A549 (cell line): ENCODE data around the gene NPW.

Experiments
- BHLHE40 ChIP-seq: IDR thresholded peaks from 2 replicates; pipeline ENCODE4 v1.6.1; 2012; ENCODE audit warnings: low read depth, low read length, inconsistent platforms
- CBX2 ChIP-seq: fragments of 200-600 bp; sonication (generic); IDR thresholded peaks from 2 replicates; pipeline ENCODE4 v1.6.1; 2016; ENCODE audit warnings: low read depth, mild to moderate bottlenecking, borderline replicate concordance
- EP300 ChIP-seq, 2 experiments: fragments of >200 bp; sonication (Bioruptor Twin); formaldehyde crosslinking; IDR thresholded peaks; 2 replicates in 1 of 2; 3 replicates in 1 of 2; pipeline ENCODE4 v1.6.1; 2016 to 2017
- GATA3 ChIP-seq: IDR thresholded peaks from 2 replicates; pipeline ENCODE4 v1.6.1; 2012; ENCODE audit warnings: borderline replicate concordance
- MAX ChIP-seq: IDR thresholded peaks from 2 replicates; pipeline ENCODE4 v1.6.1; 2012
- MYC ChIP-seq: IDR thresholded peaks from 2 replicates; pipeline ENCODE4 v1.6.1; 2012; ENCODE audit warnings: mild to moderate bottlenecking, inconsistent platforms, low read length, improper control_type of control experiment, borderline replicate concordance
- NR3C1 ChIP-seq: fragments of >200 bp; sonication (Bioruptor Twin); formaldehyde crosslinking; IDR thresholded peaks from 3 replicates; pipeline ENCODE4 v1.6.1; 2017
- POLR2A ChIP-seq: IDR thresholded peaks from 2 replicates; pipeline ENCODE4 v1.6.1; 2012; ENCODE audit warnings: mild to moderate bottlenecking, low read length
- RAD21 ChIP-seq, 2 experiments: fragments of >200 bp in 1 of 2; sonication (Bioruptor Twin) in 1 of 2; formaldehyde crosslinking in 1 of 2; IDR thresholded peaks in 1 of 2; conservative IDR thresholded peaks in 1 of 2; 2 replicates in 1 of 2; 3 replicates in 1 of 2; pipeline ENCODE4 v1.6.1; 2012 to 2018; ENCODE audit warnings: inconsistent platforms in 1 of 2
- SMC3 ChIP-seq: fragments of >200 bp; sonication (Bioruptor Twin); formaldehyde crosslinking; IDR thresholded peaks from 3 replicates; pipeline ENCODE4 v1.6.1; 2018; ENCODE audit warnings: inconsistent platforms
- SREBF2 ChIP-seq: fragments of 450-650 bp; IDR thresholded peaks from 2 replicates; pipeline ENCODE4 v1.6.1; 2014; ENCODE audit warnings: mild to moderate bottlenecking, moderate library complexity
- TF ChIP-seq, protein P1 (sequence below): fragments of >200 bp; sonication (Bioruptor Twin); formaldehyde crosslinking; IDR thresholded peaks from 3 replicates; pipeline ENCODE4 v1.5.1; 2016

- TF ChIP-seq POLR2A (no peak), RAD21 (conservative IDR thresholded peaks at IDR 0.05 in 1 of 2, IDR thresholded peaks at IDR 0.05 in 1 of 2) (no peak), SREBF2 (no peak), MYC (no peak), MAX (no peak), NR3C1 (no peak), SMC3 (no peak), EP300 (IDR thresholded peaks at IDR 0.05) (no peak), GATA3 (no peak), CBX2 (no peak), BHLHE40 (no peak)
- TF ChIP-seq, protein P1, sequence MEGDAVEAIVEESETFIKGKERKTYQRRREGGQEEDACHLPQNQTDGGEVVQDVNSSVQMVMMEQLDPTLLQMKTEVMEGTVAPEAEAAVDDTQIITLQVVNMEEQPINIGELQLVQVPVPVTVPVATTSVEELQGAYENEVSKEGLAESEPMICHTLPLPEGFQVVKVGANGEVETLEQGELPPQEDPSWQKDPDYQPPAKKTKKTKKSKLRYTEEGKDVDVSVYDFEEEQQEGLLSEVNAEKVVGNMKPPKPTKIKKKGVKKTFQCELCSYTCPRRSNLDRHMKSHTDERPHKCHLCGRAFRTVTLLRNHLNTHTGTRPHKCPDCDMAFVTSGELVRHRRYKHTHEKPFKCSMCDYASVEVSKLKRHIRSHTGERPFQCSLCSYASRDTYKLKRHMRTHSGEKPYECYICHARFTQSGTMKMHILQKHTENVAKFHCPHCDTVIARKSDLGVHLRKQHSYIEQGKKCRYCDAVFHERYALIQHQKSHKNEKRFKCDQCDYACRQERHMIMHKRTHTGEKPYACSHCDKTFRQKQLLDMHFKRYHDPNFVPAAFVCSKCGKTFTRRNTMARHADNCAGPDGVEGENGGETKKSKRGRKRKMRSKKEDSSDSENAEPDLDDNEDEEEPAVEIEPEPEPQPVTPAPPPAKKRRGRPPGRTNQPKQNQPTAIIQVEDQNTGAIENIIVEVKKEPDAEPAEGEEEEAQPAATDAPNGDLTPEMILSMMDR, result no peak
Observed at GRCh38 chr16:1976951-1977874, 42.4 kb upstream of the NPW start.
